ENCODE results near the gene AMPD1. TPM values are rescaled to one million over a fixed set of nuclear protein-coding genes. Genes with fewer than 3 reads are reported as not detected.

AMPD1 gene
- total and polyA plus RNA-seq, 2 of the 13 experiments (the other 11 are each of a cell fraction or from before 2014, with no cell fraction given): not detected

- no peak for TF ChIP-seq SNAI1 (CRISPR knock-in tag; IDR thresholded peaks at IDR 0.05; ENCODE audit: borderline replicate concordance)
- no peak for TF ChIP-seq NFAT5 (CRISPR knock-in tag; IDR thresholded peaks at IDR 0.05)
- no peak for TF ChIP-seq ZNF460 (CRISPR knock-in tag; IDR thresholded peaks at IDR 0.05; ENCODE audit: borderline replicate concordance)
- no peak for TF ChIP-seq SP5 (CRISPR knock-in tag; IDR thresholded peaks at IDR 0.05; ENCODE audit: borderline replicate concordance, low read depth)
- no peak for TF ChIP-seq HDAC6 (IDR thresholded peaks at IDR 0.05; ENCODE audit: low read depth, low read length)
- no peak for TF ChIP-seq ETV5 (CRISPR knock-in tag; IDR thresholded peaks at IDR 0.05; ENCODE audit: borderline replicate concordance)
- TF ChIP-seq HOXA7 (CRISPR knock-in tag; IDR thresholded peaks at IDR 0.05): no peak
- no peak for TF ChIP-seq MIER3 (CRISPR knock-in tag; IDR thresholded peaks at IDR 0.05; ENCODE audit: borderline replicate concordance)
- no peak for TF ChIP-seq LBX2 (CRISPR knock-in tag; IDR thresholded peaks at IDR 0.05; ENCODE audit: borderline replicate concordance)
- TF ChIP-seq ZNF224 (CRISPR knock-in tag; IDR thresholded peaks at IDR 0.05): no peak
- no peak for TF ChIP-seq KDM2A (CRISPR knock-in tag; IDR thresholded peaks at IDR 0.05; ENCODE audit: borderline replicate concordance, low read depth)
- no peak for TF ChIP-seq ATF1 (CRISPR knock-in tag; IDR thresholded peaks at IDR 0.05)
- no peak for TF ChIP-seq NR2C2 (CRISPR knock-in tag; IDR thresholded peaks at IDR 0.05; ENCODE audit: borderline replicate concordance)
- TF ChIP-seq ELF1 (CRISPR knock-in tag; IDR thresholded peaks at IDR 0.05): no peak
- no peak for TF ChIP-seq TCF12 (IDR thresholded peaks at IDR 0.05)
- no peak for TF ChIP-seq TCF12 (CRISPR knock-in tag; IDR thresholded peaks at IDR 0.05)
- TF ChIP-seq MXI1 (IDR thresholded peaks at IDR 0.05; ENCODE audit: borderline replicate concordance, low read depth, low read length): no peak
- TF ChIP-seq ATF7 (IDR thresholded peaks at IDR 0.05): no peak
- TF ChIP-seq ATF7 (CRISPR knock-in tag; IDR thresholded peaks at IDR 0.05): no peak
- TF ChIP-seq NR2F6 (IDR thresholded peaks at IDR 0.05): no peak
- no peak for TF ChIP-seq NR2F6 (CRISPR knock-in tag; IDR thresholded peaks at IDR 0.05)
- TF ChIP-seq ERF (CRISPR knock-in tag; IDR thresholded peaks at IDR 0.05): no peak
- Histone ChIP-seq H2AFZ (ENCODE audit: low read length) (no peak overlapping the region), H3K4me3 (replicated peaks in 1 of 3; ENCODE audit: insufficient read depth in 1 of 3, low read depth in 2 of 3, low read length in 3 of 3) (no peak overlapping the region), H4K20me1 (ENCODE audit: insufficient read depth, low read length) (no peaks in the 10 kb centered on the region), H3K27ac (ENCODE audit: extremely low read length, insufficient read depth, low read length) (no peak overlapping the region), H3K4me2 (ENCODE audit: low read depth, low read length) (no peak overlapping the region), H3K4me1 (ENCODE audit: insufficient read depth, low read length) (no peaks in the 10 kb centered on the region), H3K79me2 (ENCODE audit: insufficient read depth, low read length) (no peaks in the 10 kb centered on the region), H3K9ac (ENCODE audit: insufficient read depth, low read depth, low read length) (no peak overlapping the region), H3K27me3 (ENCODE audit: control insufficient read depth in 1 of 2, insufficient read depth in 2 of 2, low read length in 2 of 2) (peaks cover 0 to 8% of the 10 kb centered on the region in 2 experiments; a peak in 2 of 5 replicates), H3K9me3 (ENCODE audit: low read length) (no peaks in the 10 kb centered on the region), H3K36me3 (replicated peaks in 1 of 2; ENCODE audit: control insufficient read depth in 1 of 2, insufficient read depth in 2 of 2, low read length in 2 of 2) (no peaks in the 10 kb centered on the region)
- FAIRE-seq (no peak), ATAC-seq (no peak), DNase-seq (ENCODE audit: low spot score) (no peak)
- in situ Hi-C loops (cut with HindIII; ENCODE audit: extremely low pct_ligation_motif_present, low pct_unique_long_range_greater_than_20kb) (loop anchor here (25.0 kb wide), 1 partner anchor 324 kb away; no protein-coding TSS in a partner anchor), intact Hi-C loops (cut with micrococcal nuclease; ENCODE audit: unreplicated experiment) (no loop called here)
- under 1% methylated on average over 5 of the region's 5 CpGs for WGBS (ENCODE audit: low lambda C conversion rate)
- ChIA-PET CTCF (ENCODE audit: low intra/inter-chr PET ratio, low total read pairs) (no interaction called here), POLR2A (no interaction called here)
- BruUV-seq (replicated peaks): no TSS peak
Measured at GRCh38 chr1:114685851-114686250, 9.5 kb downstream of the AMPD1 start.
